HFFc6 (cell line): ENCODE measurements around the gene ICAM2. TPM values are rescaled to one million over a fixed set of nuclear protein-coding genes. Genes with fewer than 3 reads are reported as not detected.

ENCODE experiments used
- DNase-seq: peaks from one replicate; pipeline ENCODE4 v3.0.0-alpha.2; 2018
- H3K27ac Mint-ChIP-seq: 2 replicates; pipeline ENCODE4 v1.8.0; 2020; ENCODE audit warnings: mild to moderate bottlenecking, mixed read lengths
- H3K27me3 Mint-ChIP-seq: 2 replicates; pipeline ENCODE4 v1.8.0; 2021; ENCODE audit warnings: mild to moderate bottlenecking, moderate library complexity, mixed read lengths; ENCODE audit not compliant: insufficient read depth
- H3K36me3 Mint-ChIP-seq: 2 replicates; pipeline ENCODE4 v1.8.0; 2021; ENCODE audit warnings: low read depth, mixed read lengths
- H3K4me1 Mint-ChIP-seq: 2 replicates; pipeline ENCODE4 v1.8.0; 2020; ENCODE audit warnings: low read depth, mixed read lengths
- H3K4me3 Mint-ChIP-seq: 2 replicates; pipeline ENCODE4 v1.8.0; 2020; ENCODE audit warnings: mild to moderate bottlenecking, moderate library complexity, mixed read lengths
- H3K9me3 Mint-ChIP-seq: 2 replicates; pipeline ENCODE4 v1.8.0; 2020; ENCODE audit warnings: mild to moderate bottlenecking, mixed read lengths
- CTCF ChIP-seq: fragments of 200-600 bp; sonication (generic); IDR thresholded peaks from 2 replicates; pipeline ENCODE4 v1.5.0; 2021; ENCODE audit warnings: antibody characterized with exemption, mild to moderate bottlenecking
- total RNA-seq, 6 experiments: library from RNA; stranded (reverse); fragmentation: NEBNext Ultra II Directional; extraction: Animal tissue kit (Norgen Biotek cat#: 25700); gene quantifications; 2 replicates in 1 of 6; 3 replicates in 5 of 6; pipeline ENCODE4 v1.2.3, GENCODE V29; 2021

The ICAM2 gene
- total RNA-seq, 6 experiments from 2014 or later: 0.91 to 2.5 (median 1.3) TPM

GRCh38 chr17:63991611-63992010 is 28.8 kb downstream of the ICAM2 start:
- no peak for DNase-seq
- Mint-ChIP-seq H3K36me3 (no peaks in the 10 kb centered on the region), H3K4me1 (no peaks in the 10 kb centered on the region), H3K4me3 (no peak overlapping the region), H3K27me3 (peaks cover 37% of the 10 kb centered on the region), H3K9me3 (no peaks in the 10 kb centered on the region), H3K27ac (no peak overlapping the region)
- TF ChIP-seq CTCF: no peak

GRCh38 chr17:63989622-63990345 is 30.6 kb downstream of the ICAM2 start:
- no peak for DNase-seq
- TF ChIP-seq CTCF: no peak
- Mint-ChIP-seq H3K9me3 (no peaks in the 10 kb centered on the region), H3K36me3 (no peaks in the 10 kb centered on the region), H3K27me3 (peaks cover 26% of the 10 kb centered on the region), H3K4me1 (peaks cover 12% of the 10 kb centered on the region), H3K27ac (no peak overlapping the region), H3K4me3 (no peak overlapping the region)

DNA sequence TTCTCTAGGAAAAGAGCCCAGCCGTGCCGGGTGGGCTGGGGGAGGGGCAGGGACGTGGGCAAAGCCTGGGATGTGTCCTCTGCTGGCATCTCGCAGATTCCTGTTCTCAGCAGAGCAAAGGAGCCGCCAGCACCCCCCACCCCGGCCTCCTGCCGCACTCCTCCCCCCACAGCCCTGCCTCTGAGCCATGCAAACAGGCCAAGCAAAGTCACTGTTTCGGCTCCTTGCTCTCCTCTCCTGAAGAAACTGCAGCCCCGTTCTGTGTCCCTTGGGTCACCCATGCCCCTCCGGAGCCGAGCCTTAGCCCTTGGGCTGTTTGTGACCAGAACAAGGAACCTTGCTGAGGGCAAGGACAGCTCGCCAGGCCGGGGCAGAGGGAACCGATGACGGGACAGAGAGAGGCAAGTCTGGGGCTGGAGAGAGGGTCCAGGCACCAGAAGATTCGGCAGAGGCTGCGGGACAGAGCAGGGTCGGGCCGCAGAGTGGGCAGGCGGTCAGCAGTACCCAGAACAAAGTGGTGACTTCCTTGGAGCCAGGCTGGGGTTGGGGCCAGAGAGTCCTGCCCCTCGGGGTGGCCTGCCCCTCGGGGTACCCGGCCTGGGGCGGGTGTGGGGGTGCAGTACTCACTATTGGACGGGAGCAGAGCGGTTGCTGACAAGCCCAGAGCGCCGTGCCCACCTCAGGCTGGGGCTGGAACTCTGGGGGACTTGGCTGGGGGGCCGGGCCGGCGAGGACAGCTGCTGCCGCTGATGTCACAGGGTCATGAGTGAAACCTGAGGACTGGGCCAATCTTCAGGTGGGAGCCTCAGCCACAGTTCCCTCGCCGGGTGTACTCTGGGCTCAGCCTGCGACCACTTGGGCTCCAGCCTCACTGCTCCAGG is 31.5 kb downstream of the ICAM2 start:
- H3K9me3 Mint-ChIP-seq: no peaks in the 10 kb centered on the region
- H3K36me3 Mint-ChIP-seq: no peaks in the 10 kb centered on the region
- no peak overlapping the region for H3K4me3 Mint-ChIP-seq
- no peak overlapping the region for H3K27ac Mint-ChIP-seq
- H3K27me3 Mint-ChIP-seq: peaks cover 23% of the 10 kb centered on the region
- TF ChIP-seq CTCF: no peak
- H3K4me1 Mint-ChIP-seq: peaks cover 18% of the 10 kb centered on the region
- DNase-seq: no peak

DNA sequence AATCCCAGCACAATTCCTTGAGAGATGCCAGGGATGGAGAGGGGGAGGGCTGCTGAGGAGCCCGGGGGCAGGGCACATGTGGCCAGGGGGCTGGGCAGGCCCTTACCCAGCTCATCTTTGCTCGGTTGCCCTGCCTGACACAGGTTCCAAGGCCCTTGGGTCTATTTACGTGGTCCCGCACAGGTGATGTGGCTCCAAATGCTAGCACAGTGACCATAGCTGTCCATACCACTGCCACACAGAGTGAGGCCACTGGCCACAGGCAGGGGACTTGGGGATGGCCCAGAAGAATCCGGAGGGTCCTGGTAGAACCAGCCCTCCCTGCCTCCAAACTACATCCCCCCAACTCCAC is 32.3 kb downstream of the ICAM2 start:
- DNase-seq: no peak
- Mint-ChIP-seq H3K9me3 (no peaks in the 10 kb centered on the region), H3K36me3 (no peaks in the 10 kb centered on the region; the same call in 1 of the 2 replicates), H3K27me3 (peaks cover 23% of the 10 kb centered on the region), H3K4me3 (no peak overlapping the region), H3K4me1 (peaks cover 19% of the 10 kb centered on the region), H3K27ac (no peak overlapping the region)
- TF ChIP-seq CTCF: no peak

DNA sequence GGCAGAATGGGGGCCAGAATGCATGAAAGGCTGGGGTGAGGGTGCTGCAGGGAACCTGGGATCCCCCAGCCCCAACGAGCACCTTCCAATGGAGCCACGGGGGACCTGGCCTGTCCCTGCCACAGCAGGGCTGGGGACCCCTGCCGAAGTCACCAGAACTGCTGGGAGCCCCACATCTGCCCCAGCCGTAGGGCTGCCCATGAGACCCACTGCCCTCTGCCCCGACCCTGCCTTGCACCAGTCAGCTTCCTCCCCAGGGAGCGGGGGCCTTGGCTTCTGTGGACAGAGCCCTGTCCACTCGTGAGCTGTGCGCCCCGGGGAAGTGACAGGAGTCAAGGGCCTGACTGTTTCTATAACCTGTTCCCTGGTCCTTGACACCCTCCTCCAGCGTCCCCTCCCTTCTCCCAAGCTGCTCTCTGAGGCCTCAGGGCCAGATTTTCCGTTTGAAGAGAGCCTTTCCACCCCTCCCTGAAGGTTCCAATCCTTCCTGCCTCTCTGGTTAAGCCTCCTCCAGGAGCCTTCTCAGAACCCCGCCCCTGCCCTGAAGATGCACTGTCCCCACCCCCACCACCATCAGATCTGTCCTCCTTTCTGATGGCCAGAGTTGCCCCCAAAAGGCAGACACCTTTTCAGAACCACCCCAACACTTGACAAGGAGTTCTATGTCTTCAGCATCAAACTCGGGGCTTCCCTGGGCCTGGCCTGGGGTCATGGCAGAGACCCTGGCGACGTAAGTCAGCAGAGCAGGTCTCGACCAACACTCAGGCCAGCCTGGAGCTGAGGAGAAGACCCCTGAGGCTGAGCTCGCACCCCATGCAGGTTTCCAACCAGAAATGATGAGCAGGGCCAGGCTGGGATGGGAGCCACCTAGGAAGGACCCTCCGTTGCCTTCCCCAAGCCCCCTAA is 33.0 kb downstream of the ICAM2 start:
- no peak for DNase-seq

More for the DNA sequence above, 33.0 kb downstream of the ICAM2 start:
- Mint-ChIP-seq H3K4me3 (no peak overlapping the region), H3K9me3 (peaks cover 5% of the 10 kb centered on the region), H3K27me3 (peaks cover 20% of the 10 kb centered on the region), H3K27ac (no peak overlapping the region), H3K36me3 (peaks cover 5% of the 10 kb centered on the region), H3K4me1 (peaks cover 19% of the 10 kb centered on the region)
- TF ChIP-seq CTCF: no peak
